HFF-Myc (cell line): ENCODE data around the gene CD47.

Experiments
- DNase-seq: peaks from one replicate; pipeline ENCODE4 v3.0.0-alpha.2; 2011; ENCODE audit warnings: low read depth; ENCODE audit errors: extremely low read depth
- H3K4me3 ChIP-seq: replicated peaks from 2 replicates; pipeline ENCODE4 v1.5.1; 2011; ENCODE audit warnings: low read depth, mild to moderate bottlenecking, control low read depth, low read length
- CTCF ChIP-seq: IDR thresholded peaks from 2 replicates; pipeline ENCODE4 v1.5.1; 2012; ENCODE audit warnings: mild to moderate bottlenecking, low read depth, low read length, control low read depth; ENCODE audit errors: missing control alignments

The CD47 gene

GRCh38 chr3:108117241-108117775, 26.5 kb upstream of the CD47 start:
- no peak overlapping the region for H3K4me3 ChIP-seq
- TF ChIP-seq CTCF = no peak
- no peak for DNase-seq

DNA sequence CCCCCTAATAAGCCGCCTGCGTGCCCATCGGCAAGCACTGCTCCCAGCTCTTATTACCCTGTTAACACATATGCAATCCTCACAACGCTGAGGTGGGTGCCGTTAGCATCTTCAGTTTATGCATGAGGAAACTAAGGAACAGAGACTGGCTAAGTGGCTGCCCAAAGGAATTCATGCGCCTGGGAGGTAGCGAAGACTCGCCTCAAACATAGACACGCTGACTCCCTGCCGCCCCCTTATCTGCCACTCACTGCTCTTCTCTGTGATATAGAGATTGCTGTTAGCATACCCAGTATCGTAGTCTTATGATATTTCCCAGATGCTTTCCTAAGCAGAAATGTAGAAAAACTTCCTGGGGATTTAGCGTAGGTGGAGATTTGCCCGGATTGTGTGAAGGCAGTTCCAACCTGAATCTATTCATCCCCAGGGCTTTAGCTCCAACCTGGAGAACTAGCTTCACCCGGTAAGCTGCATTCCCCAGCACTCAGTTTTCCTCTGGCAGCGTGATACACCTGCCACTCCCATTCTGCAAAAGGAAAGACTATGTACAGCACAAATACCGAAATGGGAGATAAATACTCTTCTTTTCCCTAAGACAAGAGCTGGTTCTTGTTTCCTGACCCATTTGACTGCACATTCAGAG, 23.7 kb upstream of the CD47 start:
- no peak for TF ChIP-seq CTCF
- H3K4me3 ChIP-seq = no peak overlapping the region
- no peak for DNase-seq

GRCh38 chr3:108113975-108114374, 23.1 kb upstream of the CD47 start:
- TF ChIP-seq CTCF = no peak
- no peak overlapping the region for H3K4me3 ChIP-seq
- DNase-seq = no peak

DNA sequence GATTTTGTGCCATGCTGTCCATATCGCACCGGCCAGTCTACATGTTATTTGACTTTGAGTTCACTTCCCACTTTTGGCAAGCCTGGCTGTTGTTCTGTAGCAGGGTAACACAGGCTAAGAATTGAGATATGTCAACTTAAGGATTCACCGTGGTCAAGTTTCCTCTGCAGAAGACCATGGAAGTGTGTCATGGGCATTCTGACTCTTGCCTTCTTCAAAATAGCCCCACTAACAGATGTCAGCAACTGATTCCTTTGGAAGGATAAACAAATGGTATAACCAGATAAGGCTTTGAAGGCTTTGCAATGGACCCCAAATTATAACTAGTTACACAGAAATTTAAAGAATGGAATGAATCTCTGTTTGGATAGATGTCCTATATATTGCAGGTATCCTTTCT, 20.1 kb upstream of the CD47 start:
- no peak for DNase-seq
- no peak for TF ChIP-seq CTCF
- H3K4me3 ChIP-seq = no peak overlapping the region

DNA sequence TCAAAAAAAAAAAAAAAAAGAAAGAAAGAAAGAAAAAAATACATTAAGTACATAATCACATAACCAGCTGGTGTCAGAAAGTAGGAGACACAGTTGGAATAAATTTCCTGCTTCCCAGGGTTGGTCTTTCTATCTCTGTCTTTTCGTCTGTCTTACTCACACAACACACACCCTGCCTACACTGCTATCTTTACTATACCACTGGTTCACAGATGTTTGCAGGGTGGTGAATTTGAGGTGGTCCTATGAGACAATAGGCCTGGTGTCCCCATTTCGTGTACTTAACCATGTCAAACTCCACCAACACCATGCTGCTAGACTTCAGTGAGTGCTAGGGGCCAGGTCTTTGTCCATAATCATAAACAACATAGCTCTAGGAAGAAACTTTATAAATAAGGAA, 17.6 kb upstream of the CD47 start:
- TF ChIP-seq CTCF = no peak
- no peak for DNase-seq
- H3K4me3 ChIP-seq = no peak overlapping the region

GRCh38 chr3:108106449-108106848, 15.6 kb upstream of the CD47 start:
- no peak for DNase-seq
- no peak for TF ChIP-seq CTCF
- no peak overlapping the region for H3K4me3 ChIP-seq

DNA sequence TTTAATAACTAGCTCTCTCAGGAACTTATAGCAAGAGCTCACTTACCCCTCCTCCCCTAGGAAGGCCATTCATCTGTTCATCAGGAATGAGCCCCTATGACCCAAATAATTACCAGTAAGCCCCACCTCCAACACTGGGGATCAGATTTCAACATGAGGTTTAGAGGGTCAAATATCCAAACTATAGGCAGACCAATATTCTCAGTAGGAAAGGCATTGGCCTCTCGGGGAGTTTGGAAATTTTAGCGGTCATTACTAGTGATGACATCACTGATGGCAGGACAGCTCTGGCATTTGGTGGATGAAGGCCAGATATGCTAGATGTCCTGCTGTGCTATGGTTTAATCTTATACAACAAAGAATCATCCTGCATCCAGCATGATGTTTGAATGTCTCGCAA, 15.2 kb upstream of the CD47 start:
- DNase-seq = no peak
- TF ChIP-seq CTCF = no peak
- no peak overlapping the region for H3K4me3 ChIP-seq
